HFF-Myc (cell line): ENCODE measurements around the gene RILPL1.
"Not testable (repeated sequence)": the region's sequence is repeated elsewhere in the genome, so short reads cannot be mapped to it uniquely, and the experiment has no call there.

Experiments
- DNase-seq: peaks from one replicate; pipeline ENCODE4 v3.0.0-alpha.2; 2011; ENCODE audit warnings: low read depth; ENCODE audit errors: extremely low read depth
- H3K4me3 ChIP-seq: replicated peaks from 2 replicates; pipeline ENCODE4 v1.5.1; 2011; ENCODE audit warnings: low read depth, mild to moderate bottlenecking, control low read depth, low read length
- CTCF ChIP-seq: IDR thresholded peaks from 2 replicates; pipeline ENCODE4 v1.5.1; 2012; ENCODE audit warnings: mild to moderate bottlenecking, low read depth, low read length, control low read depth; ENCODE audit errors: missing control alignments

The RILPL1 gene

GRCh38 chr12:123483602-123484248, 49.8 kb downstream of the RILPL1 start:
- TF ChIP-seq CTCF, result no peak
- DNase-seq, result no peak
- H3K4me3 ChIP-seq, result no peak overlapping the region

GRCh38 chr12:123482876-123483275, 50.6 kb downstream of the RILPL1 start:
- DNase-seq, result no peak
- H3K4me3 ChIP-seq, result no peak overlapping the region
- no peak for TF ChIP-seq CTCF

- not testable (repeated sequence) for H3K4me3 ChIP-seq, DNase-seq
Measured at GRCh38 chr12:123481251-123481650, 52.3 kb downstream of the RILPL1 start.

GRCh38 chr12:123479442-123480180, 53.9 kb downstream of the RILPL1 start:
- no peak overlapping the region for H3K4me3 ChIP-seq
- DNase-seq, result no peak
- TF ChIP-seq CTCF, result no peak

GRCh38 chr12:123478762-123479161, 54.8 kb downstream of the RILPL1 start:
- DNase-seq, result no peak
- no peak for TF ChIP-seq CTCF

GRCh38 chr12:123478069-123478468, 55.5 kb downstream of the RILPL1 start:
- no peak for TF ChIP-seq CTCF
- no peak overlapping the region for H3K4me3 ChIP-seq
- DNase-seq, result no peak

More at GRCh38 chr12:123478762-123479161, 54.8 kb downstream of the RILPL1 start:
- no peak overlapping the region for H3K4me3 ChIP-seq

- TF ChIP-seq CTCF, result no peak
- DNase-seq, result no peak
- no peak overlapping the region for H3K4me3 ChIP-seq
Measured at GRCh38 chr12:123475246-123475703, 58.2 kb downstream of the RILPL1 start.
